SK-N-SH (cell line): ENCODE data around the gene USP40. TPM values are rescaled to one million over a fixed set of nuclear protein-coding genes. Genes with fewer than 3 reads are reported as not detected.

ENCODE experiments used
- CTCF ChIA-PET: fragments of 300-600, 350-600 bp; formaldehyde crosslinking; extraction: SDS; loops from one replicate; lab custom pipeline; 2021; lab: Yijun Ruan, JAX
- POLR2A ChIA-PET: fragments of 350-600 bp; sonication (Branson Sonifier 250); formaldehyde crosslinking; extraction: SDS; loops from one replicate; lab custom pipeline; 2020; ENCODE audit warnings: antibody characterized with exemption, inconsistent platforms; lab: Yijun Ruan, JAX
- DNase-seq: peaks from one replicate; pipeline ENCODE4 v3.0.0; 2012
- H2AFZ ChIP-seq: fragments of 200-600 bp; sonication (generic); 2 replicates; pipeline ENCODE4 v1.8.1; 2016; ENCODE audit warnings: antibody characterized with exemption, mild to moderate bottlenecking, low read depth
- H3F3A ChIP-seq: fragments of 200-600 bp; sonication (generic); replicated peaks from 2 replicates; pipeline ENCODE3; 2016; ENCODE audit warnings: antibody characterized with exemption, mild to moderate bottlenecking; ENCODE audit not compliant: insufficient read depth
- H3K27ac ChIP-seq, 2 experiments: fragments of 200-500 bp in 1 of 2; fragments of 200-600 bp in 1 of 2; sonication (Bioruptor generic) in 1 of 2; sonication (generic), shearing (Covaris generic) in 1 of 2; 2 replicates each; pipeline versions ENCODE4 v1.5.1 to v1.6.1; 2014 to 2016; ENCODE audit warnings: low read depth in 2 of 2, inconsistent platforms in 1 of 2, low read length in 1 of 2, mild to moderate bottlenecking in 1 of 2, mixed read lengths in 1 of 2
- H3K27me3 ChIP-seq: fragments of 200-600 bp; sonication (generic), shearing (Covaris generic); 2 replicates; pipeline ENCODE4 v1.6.1; 2016; ENCODE audit warnings: mixed run types; ENCODE audit not compliant: insufficient read depth
- H3K36me3 ChIP-seq, 2 experiments: fragments of 200-500 bp in 1 of 2; fragments of 200-600 bp in 1 of 2; sonication (Bioruptor generic) in 1 of 2; sonication (generic) in 1 of 2; replicated peaks in 1 of 2; 2 replicates each; pipeline versions ENCODE3 to v1.5.1; 2014 to 2016; ENCODE audit warnings: low read length in 1 of 2, mild to moderate bottlenecking in 1 of 2; ENCODE audit not compliant: insufficient read depth in 2 of 2, control insufficient read depth in 1 of 2
- H3K4me1 ChIP-seq, 2 experiments: fragments of 200-500 bp in 1 of 2; fragments of 200-600 bp in 1 of 2; sonication (Bioruptor generic) in 1 of 2; sonication (generic), shearing (Covaris generic) in 1 of 2; 2 replicates each; pipeline versions ENCODE4 v1.5.1 to v1.6.1; 2014 to 2016; ENCODE audit warnings: low read depth in 1 of 2, low read length in 1 of 2, mixed run types in 1 of 2; ENCODE audit not compliant: insufficient read depth in 2 of 2, control insufficient read depth in 1 of 2
- H3K4me2 ChIP-seq: fragments of 200-600 bp; sonication (generic), shearing (Covaris generic); 2 replicates; pipeline ENCODE4 v1.6.1; 2017; ENCODE audit warnings: mixed run types
- H3K4me3 ChIP-seq, 2 experiments: fragments of 200-500 bp in 1 of 2; fragments of 200-600 bp in 1 of 2; sonication (Bioruptor generic) in 1 of 2; sonication (generic), shearing (Covaris generic) in 1 of 2; 2 replicates each; pipeline versions ENCODE4 v1.5.1 to v1.8.1; 2014 to 2016; ENCODE audit warnings: low read depth in 2 of 2, inconsistent platforms in 1 of 2, low read length in 1 of 2, mild to moderate bottlenecking in 1 of 2, mixed read lengths in 1 of 2, moderate library complexity in 1 of 2
- H3K79me2 ChIP-seq: fragments of 200-600 bp; sonication (generic); 2 replicates; pipeline ENCODE4 v1.8.1; 2017; ENCODE audit warnings: mild to moderate bottlenecking; ENCODE audit not compliant: insufficient read depth
- H3K9ac ChIP-seq: fragments of 200-600 bp; sonication (generic); 2 replicates; pipeline ENCODE4 v1.6.1; 2017; ENCODE audit warnings: mixed run types
- H3K9me2 ChIP-seq: fragments of 200-600 bp; sonication (generic); 2 replicates; pipeline ENCODE4 v1.6.1; 2017; ENCODE audit warnings: mixed run types
- H3K9me3 ChIP-seq: fragments of 200-600 bp; sonication (generic); 2 replicates; pipeline ENCODE4 v1.6.1; 2017; ENCODE audit warnings: mixed run types, mild to moderate bottlenecking, moderate library complexity
- H4K20me1 ChIP-seq: fragments of 200-600 bp; sonication (generic); 2 replicates; pipeline ENCODE4 v1.6.1; 2017; ENCODE audit warnings: mild to moderate bottlenecking, mixed run types; ENCODE audit not compliant: insufficient read depth
- CHD2 ChIP-seq: fragments of 150-350 bp; IDR thresholded peaks from 2 replicates; pipeline ENCODE4 v1.6.1; 2018; ENCODE audit warnings: low read length; ENCODE audit not compliant: partially characterized antibody
- EZH2phosphoT487 ChIP-seq: fragments of 200-600 bp; sonication (generic); IDR thresholded peaks from 2 replicates; pipeline ENCODE4 v1.6.1; 2017; ENCODE audit warnings: low read depth, mixed run types, mild to moderate bottlenecking, antibody characterized with exemption, moderate library complexity, borderline replicate concordance
- FOSL2 ChIP-seq: IDR thresholded peaks from 2 replicates; pipeline ENCODE4 v1.4.0; 2012; ENCODE audit warnings: low read depth, mild to moderate bottlenecking, moderate library complexity, borderline replicate concordance
- GATA2 ChIP-seq: sonication (generic); formaldehyde crosslinking; IDR thresholded peaks from 2 replicates; pipeline ENCODE4 v1.5.0; 2020; ENCODE audit warnings: mild to moderate bottlenecking, missing genetic modification reagents
- MEF2A ChIP-seq: IDR thresholded peaks from 2 replicates; pipeline ENCODE4 v1.4.0; 2012; ENCODE audit warnings: low read depth, borderline replicate concordance
- NFIC ChIP-seq: IDR thresholded peaks from 2 replicates; pipeline ENCODE4 v1.4.0; 2012; ENCODE audit warnings: borderline replicate concordance
- NRF1 ChIP-seq: IDR thresholded peaks from 2 replicates; pipeline ENCODE4 v1.6.1; 2012; ENCODE audit warnings: low read depth, mild to moderate bottlenecking, low read length
- POLR2AphosphoS5 ChIP-seq: IDR thresholded peaks from 2 replicates; pipeline ENCODE4 v1.6.1; 2012; ENCODE audit warnings: low read depth, low read length
- RCOR1 ChIP-seq: fragments of 150-350 bp; IDR thresholded peaks from 2 replicates; pipeline ENCODE4 v1.6.1; 2017; ENCODE audit warnings: antibody characterized with exemption, low read length
- SIN3A ChIP-seq: IDR thresholded peaks from 2 replicates; pipeline ENCODE4 v1.6.1; 2012; ENCODE audit warnings: low read depth, mild to moderate bottlenecking, low read length, moderate library complexity, borderline replicate concordance
- TAF1 ChIP-seq: IDR thresholded peaks from 2 replicates; pipeline ENCODE4 v1.6.1; 2012; ENCODE audit warnings: low read depth, mild to moderate bottlenecking, low read length, moderate library complexity, borderline replicate concordance
- TCF12 ChIP-seq: IDR thresholded peaks from 2 replicates; pipeline ENCODE4 v1.4.0; 2012
- WGBS: methylation state at CpG from one replicate; pipeline ENCODE4 v1.1.6; 2017; ENCODE audit warnings: low lambda C conversion rate; 5-methylcytosine and 5-hydroxymethylcytosine counted together
- polyA plus RNA-seq, 3 experiments: library from polyadenylated mRNA; depleted of rRNA; stranded (reverse); fragments of >200 nt; gene quantifications; 2 replicates each; pipeline ENCODE4 v1.2.3, GENCODE V29; 2012
- TF ChIP-seq, protein P1 (sequence below): IDR thresholded peaks from 2 replicates; pipeline ENCODE4 v1.6.1; 2012; ENCODE audit warnings: mild to moderate bottlenecking, low read depth, low read length, moderate library complexity
- TF ChIP-seq, protein P2 (sequence below): IDR thresholded peaks from 2 replicates; pipeline ENCODE4 v1.4.0; 2012; ENCODE audit warnings: low read depth
- TF ChIP-seq, protein P3 (sequence below): fragments of 150-350 bp; IDR thresholded peaks from 2 replicates; pipeline ENCODE4 v1.6.1; 2017; ENCODE audit warnings: antibody characterized with exemption, low read length, low read depth, borderline replicate concordance
- TF ChIP-seq, protein P4 (sequence below): IDR thresholded peaks from 2 replicates; pipeline ENCODE4 v1.4.0; 2012; ENCODE audit warnings: low read depth, borderline replicate concordance
- TF ChIP-seq, protein P5 (sequence below): IDR thresholded peaks from 2 replicates; pipeline ENCODE4; 2012
- TF ChIP-seq, protein P6 (sequence below): fragments of 200-600 bp; sonication (generic); IDR thresholded peaks from 2 replicates; pipeline ENCODE4 v1.6.1; 2017; ENCODE audit warnings: antibody characterized with exemption, mild to moderate bottlenecking, moderate library complexity

The USP40 gene
- polyA plus RNA-seq, 1 of the 3 experiments (the other 2 are of a cell fraction), result 37.0 TPM

DNA sequence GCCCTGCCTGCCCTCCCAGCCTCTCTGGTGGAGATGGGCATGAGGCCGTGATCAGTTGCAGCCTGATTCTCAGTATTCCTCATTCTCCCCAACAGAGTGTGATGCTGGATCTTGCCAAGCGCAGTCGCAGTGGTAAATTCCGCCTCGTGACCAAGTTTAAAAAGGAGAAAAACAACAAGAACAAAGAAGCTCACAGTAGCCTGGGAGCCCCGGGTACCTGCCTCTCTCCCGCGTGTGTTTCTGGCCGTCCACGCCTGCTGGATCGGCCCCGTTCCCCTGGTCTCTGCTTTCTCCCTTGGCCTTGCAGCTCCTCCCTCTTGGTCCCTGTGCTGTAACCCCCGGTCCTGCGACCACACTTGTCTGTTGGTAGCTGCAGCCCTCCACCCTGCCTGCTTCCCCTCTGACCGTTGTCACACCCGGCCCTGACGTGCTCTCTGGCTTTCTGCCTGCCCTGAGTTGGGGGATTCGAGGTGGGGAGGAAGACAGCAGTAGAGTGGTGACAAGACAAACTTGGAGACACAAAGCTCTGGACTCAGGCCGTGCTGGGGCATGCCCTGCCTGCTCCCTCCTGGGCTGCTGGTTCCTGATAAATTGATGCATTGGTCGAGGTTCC lies 99.5 kb downstream of the USP40 start:
- CTCF ChIA-PET, result no interaction called here
- no peak for DNase-seq
- WGBS, result 94% methylated on average over 20 of the region's 20 CpGs
- no peak overlapping the region for H3K4me3 ChIP-seq
- peaks cover 0 to 5% of the 10 kb centered on the region in 2 experiments; a peak in 1 of 4 replicates for H3K4me1 ChIP-seq
- peaks cover 5% of the 10 kb centered on the region for H3F3A ChIP-seq
- TF ChIP-seq POLR2AphosphoS5, result no peak
- TF ChIP-seq, protein P1, sequence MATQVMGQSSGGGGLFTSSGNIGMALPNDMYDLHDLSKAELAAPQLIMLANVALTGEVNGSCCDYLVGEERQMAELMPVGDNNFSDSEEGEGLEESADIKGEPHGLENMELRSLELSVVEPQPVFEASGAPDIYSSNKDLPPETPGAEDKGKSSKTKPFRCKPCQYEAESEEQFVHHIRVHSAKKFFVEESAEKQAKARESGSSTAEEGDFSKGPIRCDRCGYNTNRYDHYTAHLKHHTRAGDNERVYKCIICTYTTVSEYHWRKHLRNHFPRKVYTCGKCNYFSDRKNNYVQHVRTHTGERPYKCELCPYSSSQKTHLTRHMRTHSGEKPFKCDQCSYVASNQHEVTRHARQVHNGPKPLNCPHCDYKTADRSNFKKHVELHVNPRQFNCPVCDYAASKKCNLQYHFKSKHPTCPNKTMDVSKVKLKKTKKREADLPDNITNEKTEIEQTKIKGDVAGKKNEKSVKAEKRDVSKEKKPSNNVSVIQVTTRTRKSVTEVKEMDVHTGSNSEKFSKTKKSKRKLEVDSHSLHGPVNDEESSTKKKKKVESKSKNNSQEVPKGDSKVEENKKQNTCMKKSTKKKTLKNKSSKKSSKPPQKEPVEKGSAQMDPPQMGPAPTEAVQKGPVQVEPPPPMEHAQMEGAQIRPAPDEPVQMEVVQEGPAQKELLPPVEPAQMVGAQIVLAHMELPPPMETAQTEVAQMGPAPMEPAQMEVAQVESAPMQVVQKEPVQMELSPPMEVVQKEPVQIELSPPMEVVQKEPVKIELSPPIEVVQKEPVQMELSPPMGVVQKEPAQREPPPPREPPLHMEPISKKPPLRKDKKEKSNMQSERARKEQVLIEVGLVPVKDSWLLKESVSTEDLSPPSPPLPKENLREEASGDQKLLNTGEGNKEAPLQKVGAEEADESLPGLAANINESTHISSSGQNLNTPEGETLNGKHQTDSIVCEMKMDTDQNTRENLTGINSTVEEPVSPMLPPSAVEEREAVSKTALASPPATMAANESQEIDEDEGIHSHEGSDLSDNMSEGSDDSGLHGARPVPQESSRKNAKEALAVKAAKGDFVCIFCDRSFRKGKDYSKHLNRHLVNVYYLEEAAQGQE, result no peak
- TF ChIP-seq, protein P2, sequence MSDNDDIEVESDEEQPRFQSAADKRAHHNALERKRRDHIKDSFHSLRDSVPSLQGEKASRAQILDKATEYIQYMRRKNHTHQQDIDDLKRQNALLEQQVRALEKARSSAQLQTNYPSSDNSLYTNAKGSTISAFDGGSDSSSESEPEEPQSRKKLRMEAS, result no peak
- TF ChIP-seq TAF1, result no peak
- TF ChIP-seq, protein P3, sequence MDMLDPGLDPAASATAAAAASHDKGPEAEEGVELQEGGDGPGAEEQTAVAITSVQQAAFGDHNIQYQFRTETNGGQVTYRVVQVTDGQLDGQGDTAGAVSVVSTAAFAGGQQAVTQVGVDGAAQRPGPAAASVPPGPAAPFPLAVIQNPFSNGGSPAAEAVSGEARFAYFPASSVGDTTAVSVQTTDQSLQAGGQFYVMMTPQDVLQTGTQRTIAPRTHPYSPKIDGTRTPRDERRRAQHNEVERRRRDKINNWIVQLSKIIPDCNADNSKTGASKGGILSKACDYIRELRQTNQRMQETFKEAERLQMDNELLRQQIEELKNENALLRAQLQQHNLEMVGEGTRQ, result no peak
- TF ChIP-seq GATA2 (CRISPR knock-in tag), result no peak
- no peak for TF ChIP-seq TCF12
- TF ChIP-seq, protein P4, sequence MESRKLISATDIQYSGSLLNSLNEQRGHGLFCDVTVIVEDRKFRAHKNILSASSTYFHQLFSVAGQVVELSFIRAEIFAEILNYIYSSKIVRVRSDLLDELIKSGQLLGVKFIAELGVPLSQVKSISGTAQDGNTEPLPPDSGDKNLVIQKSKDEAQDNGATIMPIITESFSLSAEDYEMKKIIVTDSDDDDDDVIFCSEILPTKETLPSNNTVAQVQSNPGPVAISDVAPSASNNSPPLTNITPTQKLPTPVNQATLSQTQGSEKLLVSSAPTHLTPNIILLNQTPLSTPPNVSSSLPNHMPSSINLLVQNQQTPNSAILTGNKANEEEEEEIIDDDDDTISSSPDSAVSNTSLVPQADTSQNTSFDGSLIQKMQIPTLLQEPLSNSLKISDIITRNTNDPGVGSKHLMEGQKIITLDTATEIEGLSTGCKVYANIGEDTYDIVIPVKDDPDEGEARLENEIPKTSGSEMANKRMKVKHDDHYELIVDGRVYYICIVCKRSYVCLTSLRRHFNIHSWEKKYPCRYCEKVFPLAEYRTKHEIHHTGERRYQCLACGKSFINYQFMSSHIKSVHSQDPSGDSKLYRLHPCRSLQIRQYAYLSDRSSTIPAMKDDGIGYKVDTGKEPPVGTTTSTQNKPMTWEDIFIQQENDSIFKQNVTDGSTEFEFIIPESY, result no peak
- TF ChIP-seq, protein P5, sequence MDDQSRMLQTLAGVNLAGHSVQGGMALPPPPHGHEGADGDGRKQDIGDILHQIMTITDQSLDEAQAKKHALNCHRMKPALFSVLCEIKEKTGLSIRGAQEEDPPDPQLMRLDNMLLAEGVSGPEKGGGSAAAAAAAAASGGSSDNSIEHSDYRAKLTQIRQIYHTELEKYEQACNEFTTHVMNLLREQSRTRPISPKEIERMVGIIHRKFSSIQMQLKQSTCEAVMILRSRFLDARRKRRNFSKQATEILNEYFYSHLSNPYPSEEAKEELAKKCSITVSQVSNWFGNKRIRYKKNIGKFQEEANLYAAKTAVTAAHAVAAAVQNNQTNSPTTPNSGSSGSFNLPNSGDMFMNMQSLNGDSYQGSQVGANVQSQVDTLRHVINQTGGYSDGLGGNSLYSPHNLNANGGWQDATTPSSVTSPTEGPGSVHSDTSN, result no peak
- no peak for TF ChIP-seq MEF2A
- TF ChIP-seq FOSL2, result no peak
- TF ChIP-seq NFIC, result no peak
- TF ChIP-seq SIN3A, result no peak
- TF ChIP-seq, protein P6, sequence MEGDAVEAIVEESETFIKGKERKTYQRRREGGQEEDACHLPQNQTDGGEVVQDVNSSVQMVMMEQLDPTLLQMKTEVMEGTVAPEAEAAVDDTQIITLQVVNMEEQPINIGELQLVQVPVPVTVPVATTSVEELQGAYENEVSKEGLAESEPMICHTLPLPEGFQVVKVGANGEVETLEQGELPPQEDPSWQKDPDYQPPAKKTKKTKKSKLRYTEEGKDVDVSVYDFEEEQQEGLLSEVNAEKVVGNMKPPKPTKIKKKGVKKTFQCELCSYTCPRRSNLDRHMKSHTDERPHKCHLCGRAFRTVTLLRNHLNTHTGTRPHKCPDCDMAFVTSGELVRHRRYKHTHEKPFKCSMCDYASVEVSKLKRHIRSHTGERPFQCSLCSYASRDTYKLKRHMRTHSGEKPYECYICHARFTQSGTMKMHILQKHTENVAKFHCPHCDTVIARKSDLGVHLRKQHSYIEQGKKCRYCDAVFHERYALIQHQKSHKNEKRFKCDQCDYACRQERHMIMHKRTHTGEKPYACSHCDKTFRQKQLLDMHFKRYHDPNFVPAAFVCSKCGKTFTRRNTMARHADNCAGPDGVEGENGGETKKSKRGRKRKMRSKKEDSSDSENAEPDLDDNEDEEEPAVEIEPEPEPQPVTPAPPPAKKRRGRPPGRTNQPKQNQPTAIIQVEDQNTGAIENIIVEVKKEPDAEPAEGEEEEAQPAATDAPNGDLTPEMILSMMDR, result no peak
- no peak for TF ChIP-seq RCOR1
- no peak for TF ChIP-seq EZH2phosphoT487
- TF ChIP-seq NRF1, result no peak
- TF ChIP-seq CHD2, result no peak
- H3K27me3 ChIP-seq, result no peaks in the 10 kb centered on the region
- H3K27ac ChIP-seq, result no peak overlapping the region
- H3K9me2 ChIP-seq, result no peaks in the 10 kb centered on the region
- no peaks in the 10 kb centered on the region for H4K20me1 ChIP-seq
- H2AFZ ChIP-seq, result no peak overlapping the region
- no peak overlapping the region for H3K9ac ChIP-seq
- POLR2A ChIA-PET, result no interaction called here
- H3K36me3 ChIP-seq, result peaks cover 10 to 66% of the 10 kb centered on the region in 2 experiments
- H3K79me2 ChIP-seq, result no peaks in the 10 kb centered on the region
- H3K9me3 ChIP-seq, result no peaks in the 10 kb centered on the region
- H3K4me2 ChIP-seq, result no peak overlapping the region
